Choroid plexus epithelial cell (primary cell): Measurements from ENCODE around the gene LYPD3.

Source experiments
- DNase-seq: peaks from one replicate; pipeline ENCODE4 v3.0.0-alpha.2; 2010; ENCODE audit warnings: low read depth
- H3K4me3 ChIP-seq: 2 replicates; pipeline ENCODE4 v1.5.1; 2011; ENCODE audit warnings: low read depth, mild to moderate bottlenecking, control low read depth, low read length, moderate library complexity
- CTCF ChIP-seq: conservative IDR thresholded peaks from 2 replicates; pipeline ENCODE4 v1.5.1; 2011; ENCODE audit warnings: low read depth, mild to moderate bottlenecking, control low read depth, inconsistent platforms, low read length, moderate library complexity

LYPD3 gene

GRCh38 chr19:43469160-43469480 is 3.7 kb upstream of the LYPD3 start:
- no peak for DNase-seq

GRCh38 chr19:43468354-43469159 is 3.1 kb upstream of the LYPD3 start:
- no peak for TF ChIP-seq CTCF
- H3K4me3 ChIP-seq: no peak overlapping the region
- no peak for DNase-seq

More at GRCh38 chr19:43469160-43469480, 3.7 kb upstream of the LYPD3 start:
- TF ChIP-seq CTCF: no peak
- no peak overlapping the region for H3K4me3 ChIP-seq

GRCh38 chr19:43467730-43468129 is 2.3 kb upstream of the LYPD3 start:
- no peak overlapping the region for H3K4me3 ChIP-seq
- no peak for TF ChIP-seq CTCF
- peak; percentile 74 for DNase-seq

- H3K4me3 ChIP-seq: no peak overlapping the region
- TF ChIP-seq CTCF: no peak
- DNase-seq: peak; percentile 27
Measured at GRCh38 chr19:43467276-43467675, 1.9 kb upstream of the LYPD3 start.

- DNase-seq: no peak
- H3K4me3 ChIP-seq: no peak overlapping the region
- TF ChIP-seq CTCF: no peak
Measured at GRCh38 chr19:43466793-43467192, 1.4 kb upstream of the LYPD3 start.

- no peak for TF ChIP-seq CTCF
- DNase-seq: no peak
- H3K4me3 ChIP-seq: peak overlapping the region; percentile 70
Measured at GRCh38 chr19:43464134-43464775, 1.2 kb downstream of the LYPD3 start.
